ENCODE data around the gene LAMC1.

LAMC1 gene

GRCh38 chr1:183080406-183080805 is 57.2 kb downstream of the LAMC1 start:
- DNase-seq = no peak

GRCh38 chr1:183081402-183082120 is 58.3 kb downstream of the LAMC1 start:
- DNase-seq = no peak

GRCh38 chr1:183082650-183083049 is 59.4 kb downstream of the LAMC1 start:
- DNase-seq = no peak

- DNase-seq = no peak
These were observed 63.8 kb downstream of the LAMC1 start for GRCh38 chr1:183087001-183087400.

- DNase-seq = no peak
These were observed 65.9 kb downstream of the LAMC1 start for GRCh38 chr1:183089025-183089639.

- DNase-seq = no peak
These were observed 67.3 kb downstream of the LAMC1 start for GRCh38 chr1:183090391-183091006.

- no peak for DNase-seq
These were observed 68.0 kb downstream of the LAMC1 start for GRCh38 chr1:183091181-183091580.

- no peak for DNase-seq
These were observed 69.1 kb downstream of the LAMC1 start for GRCh38 chr1:183092350-183092749.

GRCh38 chr1:183093066-183093668 is 69.9 kb downstream of the LAMC1 start:
- DNase-seq = no peak

- DNase-seq = no peak
These were observed 70.6 kb downstream of the LAMC1 start for GRCh38 chr1:183093786-183094298.

- DNase-seq = no peak
These were observed 71.1 kb downstream of the LAMC1 start for GRCh38 chr1:183094351-183094750.

- DNase-seq = no peak
These were observed 73.1 kb downstream of the LAMC1 start for GRCh38 chr1:183096351-183096750.

- no peak for DNase-seq
These were observed 73.7 kb downstream of the LAMC1 start for GRCh38 chr1:183096894-183097293.

GRCh38 chr1:183097438-183098051 is 74.3 kb downstream of the LAMC1 start:
- no peak for DNase-seq

GRCh38 chr1:183098317-183098716 is 75.1 kb downstream of the LAMC1 start:
- DNase-seq = no peak

- DNase-seq = no peak
These were observed 77.2 kb downstream of the LAMC1 start for GRCh38 chr1:183100361-183100974.

GRCh38 chr1:183101081-183101480 is 77.9 kb downstream of the LAMC1 start:
- DNase-seq = no peak

- peak; percentile 58 for DNase-seq
These were observed 78.6 kb downstream of the LAMC1 start for GRCh38 chr1:183101841-183102276.

- DNase-seq = no peak
These were observed 79.9 kb downstream of the LAMC1 start for GRCh38 chr1:183103147-183103546.

GRCh38 chr1:183103577-183103976 is 80.4 kb downstream of the LAMC1 start:
- no peak for DNase-seq

- no peak for DNase-seq
These were observed 82.2 kb downstream of the LAMC1 start for GRCh38 chr1:183105449-183105848.

GRCh38 chr1:183106166-183106565 is 82.9 kb downstream of the LAMC1 start:
- no peak for DNase-seq

GRCh38 chr1:183106746-183107145 is 83.5 kb downstream of the LAMC1 start:
- no peak for DNase-seq
